DOHH2 (cell line): ENCODE results near the gene TNNT2.
A peak's percentile ranks its signal among the peaks of the same experiment; 100 is the strongest.

Source experiments
- H3F3A ChIP-seq: fragments of 200-600 bp; sonication (generic), shearing (Covaris generic); 2 replicates; pipeline ENCODE4 v1.6.0; 2016; ENCODE audit warnings: antibody characterized with exemption, mild to moderate bottlenecking; ENCODE audit not compliant: control insufficient read depth, insufficient read depth
- H3K27ac ChIP-seq: fragments of 200-600 bp; sonication (generic); 2 replicates; pipeline ENCODE4 v1.5.1; 2014; ENCODE audit warnings: low read depth, mild to moderate bottlenecking, low read length, moderate library complexity
- H3K27me3 ChIP-seq: fragments of 200-600 bp; sonication (generic); 2 replicates; pipeline ENCODE4 v1.6.1; 2014; ENCODE audit warnings: mild to moderate bottlenecking, low read length, mixed read lengths; ENCODE audit not compliant: control insufficient read depth
- H3K36me3 ChIP-seq: fragments of 200-600 bp; sonication (generic); 2 replicates; pipeline ENCODE4 v1.6.1; 2014; ENCODE audit warnings: mild to moderate bottlenecking, low read length, moderate library complexity, mixed read lengths; ENCODE audit not compliant: control insufficient read depth
- H3K4me1 ChIP-seq: fragments of 200-600 bp; sonication (generic); 2 replicates; pipeline ENCODE4 v1.6.1; 2014; ENCODE audit warnings: mild to moderate bottlenecking, low read length, mixed read lengths; ENCODE audit not compliant: control insufficient read depth
- H3K4me2 ChIP-seq: fragments of 200-600 bp; sonication (generic); 2 replicates; pipeline ENCODE4 v1.6.0; 2014; ENCODE audit warnings: mild to moderate bottlenecking, low read length, moderate library complexity
- H3K4me3 ChIP-seq: fragments of 200-600 bp; sonication (generic); 2 replicates; pipeline ENCODE4 v1.5.1; 2014; ENCODE audit warnings: mild to moderate bottlenecking, low read length, mixed read lengths
- H3K79me2 ChIP-seq: fragments of 200-600 bp; sonication (generic); 2 replicates; pipeline ENCODE4 v1.6.1; 2014; ENCODE audit warnings: mild to moderate bottlenecking, low read length, mixed read lengths; ENCODE audit not compliant: control insufficient read depth
- H3K9me2 ChIP-seq: fragments of 200-600 bp; sonication (generic); replicated peaks from 2 replicates; pipeline ENCODE4 v1.6.1; 2014; ENCODE audit warnings: mild to moderate bottlenecking, low read length, mixed read lengths; ENCODE audit not compliant: control insufficient read depth
- H3K9me3 ChIP-seq: fragments of 200-600 bp; sonication (generic); 2 replicates; pipeline ENCODE4 v1.6.1; 2014; ENCODE audit warnings: antibody characterized with exemption, low read length, mixed read lengths; ENCODE audit not compliant: control insufficient read depth, insufficient read depth
- H4K20me1 ChIP-seq: fragments of 200-600 bp; sonication (generic); 2 replicates; pipeline ENCODE4 v1.6.0; 2014; ENCODE audit warnings: low read depth, mild to moderate bottlenecking, antibody characterized with exemption, low read length, moderate library complexity; ENCODE audit not compliant: control insufficient read depth, insufficient read depth
- EZH2phosphoT487 ChIP-seq: fragments of 200-600 bp; sonication (generic); IDR thresholded peaks from 2 replicates; pipeline ENCODE4 v1.6.1; 2017; ENCODE audit warnings: borderline replicate concordance, mild to moderate bottlenecking, antibody characterized with exemption, low read length, moderate library complexity, mixed read lengths
- TF ChIP-seq, protein P1 (sequence below): fragments of 200-600 bp; sonication (generic); IDR thresholded peaks from one replicate; pipeline ENCODE4 v1.5.1; 2014; ENCODE audit warnings: antibody characterized with exemption, mild to moderate bottlenecking, low read depth, low read length; ENCODE audit not compliant: poor library complexity, severe bottlenecking

The TNNT2 gene

DNA sequence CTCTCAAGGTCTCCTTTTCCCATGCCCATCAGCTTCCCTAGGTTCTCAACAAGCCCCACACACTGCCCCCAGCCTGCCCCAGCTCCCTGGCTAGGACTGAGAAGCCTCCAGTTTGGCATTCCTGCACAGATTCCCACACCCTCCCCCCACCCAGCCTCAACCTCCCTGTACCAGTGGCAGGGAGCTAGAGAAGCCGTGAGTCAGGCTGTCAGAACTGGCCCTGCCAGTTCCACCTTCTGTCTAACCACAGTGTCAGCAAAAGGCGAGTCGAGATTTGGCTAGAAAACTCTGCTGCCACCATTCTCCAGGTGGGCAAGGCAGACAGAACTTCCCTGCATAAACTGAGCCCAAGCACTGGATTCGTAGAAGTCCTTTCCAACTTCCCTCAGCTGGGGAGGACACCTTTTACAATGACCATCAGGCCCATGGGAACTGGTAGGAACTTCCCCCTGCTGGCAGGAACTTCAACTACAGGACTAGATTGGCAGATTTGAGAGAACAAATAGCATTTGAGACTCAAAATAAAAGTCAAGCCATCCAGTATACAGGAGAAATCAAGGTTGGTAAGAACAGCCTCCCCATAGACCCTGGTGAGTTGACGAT lies 31.0 kb downstream of the TNNT2 start:
- Histone ChIP-seq H3K4me2 (no peak overlapping the region), H3F3A (no peaks in the 10 kb centered on the region), H3K27me3 (peaks cover 14% of the 10 kb centered on the region), H3K4me3 (no peak overlapping the region), H4K20me1 (no peaks in the 10 kb centered on the region), H3K36me3 (no peaks in the 10 kb centered on the region), H3K4me1 (no peaks in the 10 kb centered on the region), H3K9me2 (no peaks in the 10 kb centered on the region), H3K79me2 (no peaks in the 10 kb centered on the region), H3K9me3 (no peaks in the 10 kb centered on the region), H3K27ac (no peak overlapping the region)
- TF ChIP-seq, protein P1, sequence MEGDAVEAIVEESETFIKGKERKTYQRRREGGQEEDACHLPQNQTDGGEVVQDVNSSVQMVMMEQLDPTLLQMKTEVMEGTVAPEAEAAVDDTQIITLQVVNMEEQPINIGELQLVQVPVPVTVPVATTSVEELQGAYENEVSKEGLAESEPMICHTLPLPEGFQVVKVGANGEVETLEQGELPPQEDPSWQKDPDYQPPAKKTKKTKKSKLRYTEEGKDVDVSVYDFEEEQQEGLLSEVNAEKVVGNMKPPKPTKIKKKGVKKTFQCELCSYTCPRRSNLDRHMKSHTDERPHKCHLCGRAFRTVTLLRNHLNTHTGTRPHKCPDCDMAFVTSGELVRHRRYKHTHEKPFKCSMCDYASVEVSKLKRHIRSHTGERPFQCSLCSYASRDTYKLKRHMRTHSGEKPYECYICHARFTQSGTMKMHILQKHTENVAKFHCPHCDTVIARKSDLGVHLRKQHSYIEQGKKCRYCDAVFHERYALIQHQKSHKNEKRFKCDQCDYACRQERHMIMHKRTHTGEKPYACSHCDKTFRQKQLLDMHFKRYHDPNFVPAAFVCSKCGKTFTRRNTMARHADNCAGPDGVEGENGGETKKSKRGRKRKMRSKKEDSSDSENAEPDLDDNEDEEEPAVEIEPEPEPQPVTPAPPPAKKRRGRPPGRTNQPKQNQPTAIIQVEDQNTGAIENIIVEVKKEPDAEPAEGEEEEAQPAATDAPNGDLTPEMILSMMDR, result peak; percentile 69
- no peak for TF ChIP-seq EZH2phosphoT487

DNA sequence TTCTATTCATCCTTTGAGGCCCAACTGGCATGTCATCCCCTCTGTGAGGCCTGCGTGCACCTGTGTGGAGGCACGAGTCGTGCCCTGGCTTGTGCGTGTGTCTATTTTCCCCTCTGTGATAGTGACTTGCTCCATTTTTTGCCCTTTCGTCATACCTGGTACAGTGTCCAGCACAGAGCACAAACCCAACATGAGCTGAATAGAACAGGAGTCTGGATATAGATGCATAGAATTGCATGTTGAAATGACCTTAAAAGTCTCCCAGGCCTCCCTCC lies 32.5 kb downstream of the TNNT2 start:
- Histone ChIP-seq H3K4me2 (no peak overlapping the region), H3K27me3 (peaks cover 14% of the 10 kb centered on the region), H3K27ac (no peak overlapping the region), H3K4me3 (no peak overlapping the region), H3K9me2 (no peaks in the 10 kb centered on the region), H3K4me1 (no peaks in the 10 kb centered on the region), H3K9me3 (no peaks in the 10 kb centered on the region), H3F3A (no peaks in the 10 kb centered on the region), H3K36me3 (no peaks in the 10 kb centered on the region), H4K20me1 (no peaks in the 10 kb centered on the region), H3K79me2 (no peaks in the 10 kb centered on the region)
- no peak for TF ChIP-seq EZH2phosphoT487
- TF ChIP-seq, protein P1, result no peak

DNA sequence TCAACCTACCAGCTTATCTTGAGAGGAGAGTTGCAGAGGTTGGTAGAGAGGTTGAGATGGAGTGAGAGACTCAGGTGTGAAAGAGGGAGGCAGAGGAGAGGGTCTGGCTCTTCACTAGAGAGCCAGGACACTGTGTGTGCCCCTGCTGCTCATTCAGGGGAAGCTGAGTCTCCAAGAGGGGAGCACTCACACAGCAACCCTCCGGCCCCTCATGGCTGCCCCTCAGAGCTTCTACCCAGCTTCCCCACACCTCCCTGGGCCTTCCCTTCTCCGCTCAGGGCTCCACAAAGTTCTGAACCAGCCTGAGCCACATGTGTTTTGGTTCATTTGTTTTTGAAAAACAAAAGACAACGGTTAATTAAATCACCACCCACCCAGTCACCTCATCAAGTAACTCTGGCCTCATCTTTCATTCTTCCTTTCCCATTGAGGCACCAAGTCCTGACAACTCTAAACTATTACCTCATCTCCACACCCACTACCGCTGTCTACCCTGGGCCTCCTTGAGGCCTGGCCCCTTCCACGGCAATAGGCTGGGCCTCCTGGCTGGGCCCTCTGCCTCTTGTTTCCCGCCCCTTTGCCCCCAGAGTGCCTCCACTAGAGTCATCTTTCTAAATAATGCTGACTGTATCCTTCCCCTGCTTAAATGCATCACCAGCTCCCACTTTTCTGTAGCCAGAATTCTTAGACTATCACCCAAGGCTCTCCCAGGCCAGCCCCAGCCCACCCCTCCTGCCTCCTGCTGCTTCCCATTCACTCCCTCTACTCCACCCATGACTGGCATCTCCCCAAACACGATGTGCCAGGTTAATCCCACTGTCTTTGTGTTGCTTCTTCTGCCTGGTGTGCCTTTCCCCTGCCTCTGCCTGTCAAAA lies 33.0 kb downstream of the TNNT2 start:
- no peaks in the 10 kb centered on the region for H3K36me3 ChIP-seq
- TF ChIP-seq EZH2phosphoT487, result no peak
- TF ChIP-seq, protein P1, result no peak
- no peaks in the 10 kb centered on the region for H3K79me2 ChIP-seq
- H3K9me2 ChIP-seq, result no peaks in the 10 kb centered on the region
- H3K27ac ChIP-seq, result no peak overlapping the region
- no peak overlapping the region for H3K4me3 ChIP-seq
- no peaks in the 10 kb centered on the region for H4K20me1 ChIP-seq
- H3K4me1 ChIP-seq, result no peaks in the 10 kb centered on the region
- no peaks in the 10 kb centered on the region for H3K9me3 ChIP-seq
- no peaks in the 10 kb centered on the region for H3F3A ChIP-seq
- H3K4me2 ChIP-seq, result no peak overlapping the region
- H3K27me3 ChIP-seq, result peaks cover 14% of the 10 kb centered on the region
